Stimulated activated CD8-positive, alpha-beta memory T cell treated with anti-CD3 and anti-CD28 coated beads, Interleukin-15, amount 100 ng/mL, for 4 hours (primary cell): ENCODE results near the gene NOP16.

Experiments used
- DNase-seq, 2 donors: peaks; one replicate each; pipeline ENCODE4 v3.0.0-alpha.2; 2020; ENCODE audit warnings: low read depth in 2 of 2

The NOP16 gene

DNA sequence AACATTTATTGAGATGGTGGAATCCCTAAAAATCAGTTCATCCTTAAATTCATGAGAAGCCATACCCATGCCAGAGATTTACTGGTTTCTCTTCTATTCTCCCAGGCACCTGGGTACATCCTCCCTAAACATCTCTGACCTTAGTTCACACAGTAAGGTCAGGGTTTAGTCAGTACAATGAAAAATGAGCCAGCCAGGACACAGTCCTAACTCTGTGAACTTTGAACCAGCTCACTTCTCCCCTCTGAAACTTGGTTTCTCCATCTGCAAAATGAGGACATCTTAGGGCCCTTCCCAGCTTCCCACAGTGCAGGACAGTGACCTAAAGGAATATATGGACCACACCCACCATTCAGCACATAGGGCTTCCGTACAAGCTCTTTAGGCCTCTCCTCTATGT, 1.9 kb downstream of the NOP16 start:
- no peak for DNase-seq

DNA sequence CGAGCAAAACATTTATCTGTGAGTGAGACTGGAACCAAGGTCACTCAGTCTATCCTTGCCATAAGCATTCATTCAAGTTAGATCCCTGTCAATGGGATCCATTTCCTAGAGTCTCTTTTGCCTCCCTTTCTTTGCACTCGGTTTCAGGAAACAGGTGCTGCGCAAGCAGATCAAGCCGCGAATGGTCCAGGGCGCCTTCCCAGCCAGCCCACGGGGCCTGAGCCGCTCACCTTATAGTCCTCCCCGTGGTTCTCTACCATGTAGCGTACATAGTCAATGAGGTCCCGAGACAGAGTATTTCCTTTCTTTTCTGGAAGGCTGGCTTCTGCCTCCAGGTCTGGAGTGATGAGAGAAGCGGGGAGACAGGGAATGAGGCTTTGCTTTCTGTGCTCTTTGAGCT, 3.4 kb downstream of the NOP16 start:
- no peak for DNase-seq

DNA sequence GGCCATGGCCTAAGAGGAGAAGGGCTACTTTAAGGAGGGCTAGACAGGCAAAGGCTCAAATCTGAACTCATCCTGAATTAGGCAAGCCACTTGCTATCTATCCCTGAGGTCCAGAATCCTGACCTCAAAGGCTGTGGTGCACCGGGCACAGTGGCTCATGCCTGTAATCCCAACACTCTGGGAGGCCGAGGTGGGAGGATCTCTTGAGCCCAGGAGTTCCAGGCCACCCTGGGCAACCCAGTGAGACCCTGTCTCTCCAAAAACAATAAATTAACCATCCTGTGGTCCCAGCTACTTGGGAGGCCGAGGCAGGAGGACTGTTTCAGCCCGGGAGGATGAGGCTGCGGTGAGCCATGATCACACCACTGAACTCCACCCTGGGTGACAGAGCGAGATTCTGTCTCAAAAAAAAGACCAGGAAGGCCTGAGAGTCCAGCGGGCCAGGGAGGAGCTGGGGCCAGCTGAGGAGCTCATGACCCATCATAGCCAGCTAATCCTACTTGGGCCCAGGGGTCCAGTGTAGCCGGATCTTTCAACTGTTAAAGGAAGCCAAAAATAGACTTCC, 4.0 kb downstream of the NOP16 start:
- DNase-seq, result no peak

DNA sequence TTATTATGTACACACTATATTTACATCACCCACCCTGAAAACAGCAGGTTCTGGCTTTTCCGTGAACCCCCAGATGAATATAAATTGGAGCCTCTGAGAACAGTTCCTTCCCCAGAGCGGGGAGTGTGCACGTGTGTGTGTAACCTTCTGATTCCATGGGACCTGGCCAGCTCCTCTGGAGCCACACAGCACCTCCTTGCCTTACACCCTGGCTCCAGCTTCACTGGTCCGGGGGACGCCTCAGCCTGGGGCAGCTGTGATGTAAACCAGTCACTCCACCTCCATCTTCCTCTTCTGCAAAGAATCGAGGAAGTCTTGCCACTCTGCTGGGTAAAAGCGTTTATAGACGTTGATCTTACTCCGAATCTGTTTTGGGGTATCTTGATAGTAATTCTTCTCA, 4.4 kb downstream of the NOP16 start:
- no peak for DNase-seq

DNA sequence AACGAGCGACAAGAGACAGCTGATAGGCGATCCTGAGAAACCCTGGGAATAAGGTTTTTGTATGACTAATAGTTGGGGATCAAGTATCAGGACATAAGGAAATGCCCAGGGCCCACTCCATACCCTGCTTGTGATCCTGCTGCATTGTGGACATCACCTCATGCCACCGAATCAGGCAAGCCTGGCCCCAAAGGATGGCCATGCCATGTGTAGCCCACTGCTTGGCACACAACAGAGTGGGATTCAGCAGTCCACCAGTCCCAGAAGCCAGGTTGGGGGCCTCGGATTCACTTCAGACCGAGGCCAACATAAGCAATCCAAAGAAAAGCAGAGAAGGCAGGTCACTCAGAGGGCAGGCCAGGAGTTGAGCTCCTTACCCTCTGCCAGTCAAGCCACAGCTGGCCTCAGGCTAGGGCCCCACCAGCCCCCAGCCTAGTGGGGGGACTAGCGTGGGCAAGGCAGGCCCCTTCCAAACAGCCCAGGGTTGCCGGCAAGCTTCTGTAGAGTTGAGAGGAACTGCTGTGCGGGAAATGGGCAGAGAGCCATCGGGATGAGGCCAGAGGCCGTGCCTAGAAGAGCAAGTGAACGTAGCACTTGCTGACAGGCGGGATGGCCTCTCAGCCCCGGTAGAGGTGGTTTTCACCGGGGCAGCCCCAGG, 5.0 kb downstream of the NOP16 start:
- no peak for DNase-seq

DNA sequence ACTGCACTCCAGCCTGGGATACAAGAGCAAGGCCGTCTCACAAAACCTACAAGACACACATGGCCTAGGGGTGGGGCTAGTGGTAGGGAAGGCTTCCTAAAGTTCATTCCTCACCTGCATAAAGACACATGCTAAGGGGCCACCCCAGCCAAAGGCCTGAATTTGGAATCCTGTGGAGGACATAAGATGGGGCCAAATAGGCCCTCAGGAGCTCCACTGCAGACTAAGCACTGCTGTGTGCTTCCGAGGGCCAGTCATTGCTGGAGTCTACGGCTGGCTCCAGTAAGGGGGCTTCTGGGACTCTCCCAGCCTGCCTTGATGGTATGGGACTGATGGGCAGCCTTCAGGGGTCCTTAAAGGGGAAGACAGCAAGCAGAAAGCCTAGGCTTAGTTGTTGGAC, 5.7 kb downstream of the NOP16 start:
- no peak for DNase-seq

DNA sequence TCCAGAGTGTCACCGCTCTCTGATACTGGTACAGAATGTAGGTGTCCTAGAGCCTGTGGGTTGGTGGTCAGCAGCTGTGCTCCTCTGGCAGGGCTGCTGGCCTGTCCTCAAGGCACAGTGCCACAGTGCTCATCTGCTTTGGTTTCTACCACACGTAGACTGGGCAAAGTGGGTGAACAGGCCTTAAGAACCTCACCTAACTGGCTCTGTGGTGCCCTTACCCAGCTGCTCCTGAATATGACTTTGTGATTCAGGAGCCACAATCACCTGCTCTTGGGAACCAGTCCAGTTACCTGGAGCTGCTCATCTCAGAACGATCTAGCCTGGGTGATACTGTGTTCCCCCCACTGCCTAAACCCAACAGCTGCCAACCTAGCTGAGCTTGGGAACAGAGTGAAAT, 6.4 kb downstream of the NOP16 start:
- DNase-seq, result no peak

DNA sequence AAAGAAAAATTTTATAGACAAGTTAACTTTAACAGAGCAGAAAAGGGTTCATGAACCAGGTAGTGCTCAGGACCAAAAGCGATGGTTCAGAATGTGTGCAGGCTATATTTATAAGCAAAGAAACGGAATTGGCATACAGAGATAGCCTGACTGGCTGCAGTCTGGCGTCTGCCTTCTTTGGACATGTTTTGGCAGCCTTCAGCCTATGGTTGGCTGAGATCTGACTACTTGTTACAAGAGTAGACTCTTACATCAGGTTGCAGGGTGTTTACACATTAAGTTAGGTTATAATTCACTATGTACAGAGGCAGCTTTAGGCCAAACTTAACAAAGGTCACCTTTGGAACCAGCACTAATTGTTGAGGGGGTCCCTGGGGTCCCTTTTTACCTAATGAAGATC, 7.0 kb downstream of the NOP16 start:
- no peak for DNase-seq

DNA sequence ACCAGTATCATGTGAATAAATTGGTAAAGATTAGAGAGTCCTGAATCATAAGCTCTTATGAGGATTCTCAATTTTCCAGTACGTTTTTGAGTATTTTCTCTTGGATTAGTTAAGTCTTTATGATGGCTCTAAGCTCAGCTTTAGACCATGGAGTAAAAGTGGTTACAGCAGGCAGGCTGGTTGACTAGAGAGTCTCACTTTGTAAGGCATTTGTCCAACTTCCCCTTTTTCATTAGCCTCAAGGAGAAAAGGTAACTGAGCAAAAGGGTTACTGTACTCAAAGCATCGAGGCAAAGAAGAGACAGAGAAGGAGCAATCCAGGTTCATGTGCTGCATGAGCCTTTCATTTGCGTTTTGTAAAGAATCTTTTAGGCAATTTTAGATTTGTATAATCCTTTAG, 8.5 kb downstream of the NOP16 start:
- no peak for DNase-seq

DNA sequence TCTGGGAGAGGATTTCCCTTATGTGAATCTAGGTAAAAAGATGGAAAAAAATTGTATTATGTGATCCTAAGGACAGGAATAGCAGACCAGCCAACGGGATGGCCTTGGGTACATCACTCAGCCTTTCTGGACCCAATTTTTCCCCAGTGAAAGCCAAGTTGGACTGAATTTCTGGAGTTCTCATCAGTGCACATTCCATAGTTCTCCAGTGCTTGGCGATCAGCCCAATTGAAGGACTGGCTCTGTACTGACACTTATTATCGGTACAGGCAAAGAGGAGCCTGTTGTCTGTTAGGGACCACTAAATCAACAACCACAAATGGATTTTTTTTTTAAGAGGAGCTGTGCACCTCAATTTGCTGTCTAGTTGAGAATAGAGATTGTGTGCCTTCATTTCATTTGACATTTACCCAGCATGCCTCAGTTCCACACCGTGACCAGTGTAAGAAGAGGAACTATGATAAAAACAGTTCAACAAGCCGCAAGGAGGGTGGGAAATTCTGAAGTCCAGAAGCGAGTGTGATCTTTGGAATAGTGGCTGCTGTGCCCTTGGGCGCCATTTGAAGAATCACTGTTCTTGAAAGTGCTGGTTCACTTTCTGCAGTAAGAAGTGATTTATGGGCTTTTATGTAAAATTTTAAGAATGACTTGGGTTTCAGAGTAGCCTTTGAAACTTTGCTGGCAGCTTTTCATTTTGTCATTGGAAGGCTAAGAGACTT, 15.1 kb downstream of the NOP16 start:
- no peak for DNase-seq

DNA sequence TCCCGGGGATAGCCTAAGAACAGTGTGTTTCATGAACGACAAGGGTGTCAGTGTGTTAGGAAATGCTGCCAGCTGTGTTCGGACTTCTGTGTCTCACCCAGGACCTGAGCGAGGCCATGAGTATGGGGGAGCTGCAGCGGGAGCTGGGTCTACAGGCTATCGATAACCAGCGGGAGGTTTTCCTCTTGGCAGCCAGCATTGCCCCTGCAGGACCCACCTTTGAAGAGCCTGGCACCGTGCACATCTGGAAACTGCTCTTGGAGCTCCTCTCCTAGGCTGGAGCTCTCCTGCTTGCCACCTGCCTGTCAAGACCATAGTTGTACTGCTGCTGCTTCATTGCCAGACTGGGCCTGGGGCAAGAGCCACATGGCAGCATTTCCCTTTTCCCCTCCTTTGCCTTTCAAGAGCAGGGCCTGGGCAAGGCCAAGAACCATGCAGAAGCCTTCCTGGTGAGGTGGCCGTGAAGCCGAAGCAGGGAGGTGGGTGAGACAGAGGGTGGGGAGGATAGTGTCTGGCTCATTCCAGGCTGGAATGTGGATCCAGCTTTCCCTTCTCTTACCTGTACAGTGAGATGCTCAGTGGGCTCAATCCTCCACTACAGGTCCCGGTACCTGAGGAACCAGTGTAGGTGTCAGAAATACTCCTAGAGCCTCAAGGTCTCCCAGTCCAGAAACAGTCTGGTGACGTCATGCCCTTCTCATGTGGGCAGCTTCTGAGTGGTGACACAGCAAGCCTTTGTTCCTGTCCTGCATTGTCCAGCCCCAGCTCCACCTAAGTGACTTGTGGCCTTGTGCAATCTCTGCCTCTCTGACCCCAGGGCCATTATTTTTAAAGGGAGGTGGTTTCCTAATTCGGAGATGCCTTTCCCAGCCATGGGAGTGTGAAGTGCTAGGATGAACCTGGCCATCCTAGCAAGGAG, 16.5 kb downstream of the NOP16 start:
- no peak for DNase-seq

DNA sequence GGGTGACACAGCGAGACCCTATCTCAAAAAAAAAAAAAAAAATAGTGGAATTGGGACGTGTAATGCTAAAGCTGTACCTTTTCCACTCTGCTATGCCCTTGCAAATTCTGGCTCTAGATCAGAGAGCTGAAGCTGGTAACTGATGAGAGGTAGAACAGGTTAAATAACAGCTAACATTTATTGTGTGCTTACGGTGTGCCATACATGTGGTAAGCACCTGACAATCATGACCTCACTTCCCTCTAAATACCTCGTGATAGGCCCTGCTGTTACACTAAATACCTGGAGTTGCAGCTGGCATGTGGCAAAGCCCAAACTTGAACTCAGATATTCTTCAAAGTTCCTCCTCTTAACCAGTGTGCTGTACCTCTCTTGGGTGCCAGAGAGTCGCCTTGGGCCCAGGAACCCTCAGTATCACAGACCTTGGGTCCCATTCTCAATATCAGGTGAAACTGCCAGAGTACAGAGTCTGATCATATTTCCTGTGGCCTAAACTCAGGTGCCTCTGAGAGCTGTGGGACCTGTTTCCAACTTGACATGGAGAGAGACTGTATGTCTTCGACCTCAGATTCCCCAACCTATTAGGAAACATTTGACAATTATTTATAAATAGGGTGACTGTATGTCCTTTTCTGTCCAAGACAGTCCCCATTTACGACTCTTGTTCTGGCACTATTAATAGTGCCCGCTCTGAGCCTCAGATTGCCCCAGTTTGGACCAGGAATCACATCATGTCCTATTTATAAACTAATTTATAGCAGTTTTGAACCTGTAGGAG, 18.3 kb downstream of the NOP16 start:
- no peak for DNase-seq

DNA sequence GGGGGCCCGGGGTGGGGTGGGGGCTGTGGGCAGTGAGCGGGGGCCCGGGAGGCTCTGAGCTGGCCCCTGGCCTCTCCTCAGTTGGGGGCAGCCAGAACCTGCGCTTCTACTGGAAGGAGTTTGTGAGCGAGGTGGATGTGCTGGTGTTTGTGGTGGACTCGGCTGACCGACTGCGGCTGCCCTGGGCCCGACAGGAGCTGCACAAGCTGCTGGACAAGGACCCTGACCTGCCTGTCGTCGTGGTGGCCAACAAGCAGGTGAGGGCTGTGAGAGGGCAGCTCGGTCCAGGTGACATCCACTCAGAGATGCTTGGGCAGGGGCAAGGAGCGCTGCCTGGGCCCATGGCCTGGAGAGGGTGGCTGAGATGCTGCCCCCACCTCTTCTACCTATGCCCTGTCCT, 19.7 kb downstream of the NOP16 start:
- no peak for DNase-seq

DNA sequence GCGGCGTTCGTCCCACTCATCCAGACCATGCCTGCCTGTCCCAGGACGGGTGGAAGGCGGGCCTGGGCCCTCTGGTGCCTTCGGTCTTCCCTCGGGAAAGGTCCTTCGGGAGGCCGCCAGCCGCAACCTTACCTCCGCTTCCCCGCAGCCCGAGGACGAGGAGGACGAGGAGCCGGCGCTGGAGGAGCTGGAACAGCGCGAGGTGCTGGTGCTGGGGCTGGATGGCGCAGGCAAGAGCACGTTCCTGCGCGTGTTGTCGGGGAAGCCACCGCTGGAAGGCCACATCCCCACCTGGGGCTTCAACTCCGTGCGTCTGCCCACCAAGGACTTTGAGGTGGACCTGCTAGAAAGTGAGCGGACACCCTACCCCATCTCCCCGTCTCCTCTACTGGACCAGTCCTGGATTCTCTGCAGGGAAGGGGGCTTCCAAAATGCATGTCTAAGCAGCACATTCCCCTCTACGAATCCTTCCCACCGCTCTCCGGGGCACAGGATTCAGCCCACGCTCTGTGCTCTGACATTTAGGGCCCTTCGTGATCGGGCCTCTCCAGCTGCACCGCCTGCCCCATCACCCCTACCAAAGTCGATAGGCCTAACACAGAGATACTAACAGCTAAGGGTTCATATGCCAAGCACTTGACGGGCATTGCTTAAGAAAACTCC, 22.0 kb downstream of the NOP16 start:
- no peak for DNase-seq

DNA sequence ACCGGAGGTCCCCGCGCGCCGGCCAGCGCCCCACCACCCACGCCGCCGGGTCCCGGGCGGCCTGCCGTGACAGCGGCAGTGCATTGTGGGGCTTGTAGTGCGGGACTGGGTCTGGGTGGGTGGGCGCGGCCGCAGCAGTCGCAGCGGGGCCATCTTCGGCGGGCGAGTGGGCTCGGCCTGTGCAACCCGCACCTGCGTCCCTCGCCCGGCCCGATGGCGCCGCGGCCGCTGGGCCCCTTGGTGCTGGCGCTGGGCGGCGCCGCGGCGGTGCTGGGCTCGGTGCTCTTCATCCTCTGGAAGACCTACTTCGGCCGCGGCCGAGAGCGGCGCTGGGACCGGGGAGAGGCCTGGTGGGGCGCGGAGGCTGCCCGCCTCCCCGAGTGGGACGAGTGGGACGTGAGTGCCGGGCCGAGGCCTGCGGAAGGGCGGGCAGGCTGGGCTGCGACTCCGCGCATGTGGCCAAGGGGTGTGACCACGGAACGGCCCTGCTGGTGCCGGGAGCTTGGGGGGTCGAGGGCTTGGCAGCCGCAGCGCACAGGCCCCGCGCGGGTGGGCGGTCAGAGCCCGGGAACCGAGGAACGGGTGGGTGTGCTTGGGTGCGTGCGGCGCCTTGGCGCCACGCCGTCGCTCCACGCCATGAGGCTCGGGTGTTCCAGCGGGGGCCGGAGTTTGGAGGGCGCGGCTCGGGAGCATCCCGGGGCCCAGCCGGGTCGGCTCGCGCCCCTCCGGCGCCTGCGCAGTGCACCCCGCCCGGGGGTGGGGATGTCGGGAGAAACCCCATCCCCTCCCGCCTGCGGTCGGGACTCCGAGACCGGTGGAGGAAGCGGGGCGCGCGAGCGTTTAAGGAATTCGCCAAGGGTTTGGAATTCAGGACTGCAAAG, 22.8 kb downstream of the NOP16 start, which contains the start of gene ARL10:
Gene ARL10, plus strand, starts transcription at position 137 of the 881 bp plus-strand sequence. Its CDS starts 77 bp downstream, at position 214.
- peak; percentile 26 to 35 for DNase-seq

DNA sequence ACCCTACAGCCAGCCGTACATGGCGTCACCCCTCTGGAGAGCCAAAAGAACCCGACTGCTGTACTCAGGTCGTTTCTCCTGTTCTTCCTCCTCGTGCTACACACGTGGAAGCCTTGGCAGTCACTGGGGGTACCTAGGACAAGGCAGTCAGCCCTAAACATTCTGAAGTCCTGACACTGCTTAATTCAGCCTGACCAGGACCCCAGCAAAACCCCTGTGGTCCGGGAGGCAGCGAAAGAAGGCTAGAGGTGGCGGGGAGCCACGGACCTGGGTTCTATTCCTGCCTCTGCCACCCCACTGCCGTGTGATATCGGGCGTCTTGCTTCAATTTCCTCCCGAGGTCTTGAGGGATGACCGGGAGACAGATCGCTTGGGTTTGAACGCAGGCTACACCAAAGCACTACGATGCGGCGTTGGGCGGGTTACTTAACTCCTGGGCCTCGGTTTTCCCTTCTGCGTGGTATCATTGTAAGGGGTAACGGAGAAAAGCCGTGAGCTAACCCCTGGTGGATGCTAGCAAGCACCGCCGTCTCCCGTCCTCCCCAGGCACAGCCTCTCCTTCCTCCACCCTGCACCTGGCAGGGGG, 23.5 kb downstream of the NOP16 start:
- no peak for DNase-seq

DNA sequence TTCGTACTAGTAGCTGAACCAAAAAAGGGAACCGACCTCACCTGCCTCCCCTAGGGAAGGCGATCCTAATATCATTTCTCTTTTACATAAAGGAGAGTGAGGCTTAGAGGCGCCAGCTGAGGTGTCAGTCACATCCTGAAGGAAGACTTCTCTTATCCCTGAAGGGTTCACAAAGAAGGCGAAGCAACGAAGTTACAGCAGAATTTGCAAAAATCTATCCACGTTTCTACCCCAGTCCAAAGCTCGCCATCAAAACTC, 26.2 kb downstream of the NOP16 start:
- no peak for DNase-seq

DNA sequence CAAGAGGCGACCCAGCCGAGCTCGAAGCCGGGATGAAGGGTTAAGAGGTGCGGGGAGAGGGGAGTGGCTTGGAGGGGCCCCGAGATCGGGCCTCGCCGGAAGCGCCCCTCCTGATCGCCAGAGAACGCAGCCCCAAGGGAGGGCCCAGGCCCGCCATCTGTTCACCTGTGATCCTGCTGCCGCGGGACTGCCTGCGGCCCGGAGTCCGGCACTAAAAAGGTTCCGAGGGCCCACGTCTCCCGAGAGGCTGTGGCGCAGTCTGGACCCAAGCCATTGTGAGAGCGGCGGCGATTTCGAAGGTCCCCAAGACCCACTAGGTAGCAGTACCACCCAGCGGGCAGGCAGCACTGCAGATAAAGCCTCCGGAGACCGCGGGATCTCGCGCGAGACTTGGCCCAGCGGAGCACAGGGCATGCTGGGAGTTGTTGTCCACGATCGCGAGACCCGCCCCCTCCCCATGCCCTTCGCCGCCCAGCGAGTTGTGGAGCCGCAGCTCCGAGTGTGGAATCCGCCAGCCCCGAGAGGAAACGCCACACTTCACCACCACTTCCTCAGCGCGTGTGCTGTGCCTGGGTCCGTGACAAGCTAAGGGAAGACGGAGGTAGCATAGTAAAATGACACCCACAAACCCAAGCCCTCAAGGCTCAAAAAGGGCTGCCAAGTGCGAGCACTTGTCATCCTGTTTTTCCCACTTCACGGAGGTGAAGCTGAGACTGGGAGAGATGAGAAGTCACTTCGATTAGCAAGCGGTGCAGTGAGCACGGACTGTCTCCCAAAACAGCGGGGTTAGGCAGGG, 26.8 kb downstream of the NOP16 start, which contains the start of gene KIAA1191:
Gene KIAA1191, minus strand, starts transcription at position 328 of the 796 bp plus-strand sequence. CDS start 2,256 bp downstream, outside the sequence.
- peak; percentile 86 to 89 for DNase-seq
